H1 (cell line): ENCODE data around the gene SPINK1. TPM values are rescaled to one million over a fixed set of nuclear protein-coding genes. Genes with fewer than 3 reads are reported as not detected.
A peak's percentile ranks its signal among the peaks of the same experiment; 100 is the strongest.

Experiments used
- CTCF ChIA-PET: fragments of 300-600 bp; sonication (Branson Sonifier 250); formaldehyde crosslinking; loops from one replicate; lab custom pipeline; 2021; ENCODE audit not compliant: partially characterized antibody; lab: Charles Lee
- POLR2A ChIA-PET: fragments of 300-600 bp; sonication (Branson Sonifier 250); formaldehyde crosslinking; loops from one replicate; lab custom pipeline; 2021; ENCODE audit warnings: inconsistent platforms; ENCODE audit not compliant: partially characterized antibody; lab: Charles Lee
- DNase-seq, 2 experiments: peaks; one replicate each; pipeline versions ENCODE4 v3.0.0 to v3.0.0-alpha.2; 2010 to 2022; ENCODE audit warnings: low spot score in 2 of 2, low read depth in 1 of 2, mixed read lengths in 1 of 2
- FAIRE-seq: peaks from 2 replicates; lab custom pipeline; 2011; peaks lifted over from hg19 to GRCh38; lab: Jason Lieb, UNC
- H2AFZ ChIP-seq: 2 replicates; pipeline ENCODE4 v1.8.1; 2012; ENCODE audit warnings: low read length, inconsistent platforms
- H2AK5ac ChIP-seq: 2 replicates; pipeline ENCODE4 v1.6.1; 2013; ENCODE audit warnings: low read depth, low read length
- H2BK120ac ChIP-seq: replicated peaks from 2 replicates; pipeline ENCODE3; 2013; ENCODE audit warnings: low read depth, low read length, inconsistent platforms
- H2BK12ac ChIP-seq: 2 replicates; pipeline ENCODE4 v1.6.1; 2013; ENCODE audit warnings: low read depth, low read length
- H2BK15ac ChIP-seq: 2 replicates; pipeline ENCODE4 v1.6.1; 2013; ENCODE audit warnings: low read length
- H2BK20ac ChIP-seq: 2 replicates; pipeline ENCODE4 v1.6.1; 2013; ENCODE audit warnings: low read length
- H2BK5ac ChIP-seq: 2 replicates; pipeline ENCODE4 v1.6.1; 2013; ENCODE audit warnings: low read depth, low read length
- H3K14ac ChIP-seq: 2 replicates; pipeline ENCODE4 v1.6.1; 2013; ENCODE audit warnings: inconsistent platforms; ENCODE audit not compliant: insufficient read length
- H3K18ac ChIP-seq: 2 replicates; pipeline ENCODE4 v1.6.1; 2013; ENCODE audit warnings: low read length; ENCODE audit errors: extremely low read depth
- H3K23ac ChIP-seq: 2 replicates; pipeline ENCODE4 v1.6.1; 2013; ENCODE audit warnings: inconsistent platforms; ENCODE audit not compliant: insufficient read length
- H3K23me2 ChIP-seq: 2 replicates; pipeline ENCODE4 v1.6.1; 2013; ENCODE audit warnings: low read depth, low read length
- H3K27ac ChIP-seq: 2 replicates; pipeline ENCODE4 v1.6.1; 2011; ENCODE audit warnings: low read depth, low read length, inconsistent platforms
- H3K27me3 ChIP-seq, 4 experiments: replicated peaks in 1 of 4; 1 replicate in 1 of 4; 2 replicates in 3 of 4; pipeline versions ENCODE4 v1.6.1 to v1.8.1; 2011 to 2013; ENCODE audit warnings: low read length in 3 of 4, mild to moderate bottlenecking in 3 of 4, inconsistent platforms in 2 of 4, mixed read lengths in 2 of 4, moderate library complexity in 1 of 4; ENCODE audit not compliant: control insufficient read depth in 3 of 4, insufficient read depth in 3 of 4; ENCODE audit errors: extremely low read depth in 1 of 4
- H3K36me3 ChIP-seq, 4 experiments: 2 replicates each; pipeline versions ENCODE4 v1.6.1 to v1.8.1; 2011 to 2013; ENCODE audit warnings: mild to moderate bottlenecking in 4 of 4, low read length in 3 of 4, moderate library complexity in 2 of 4, control low read depth in 1 of 4, inconsistent platforms in 1 of 4; ENCODE audit not compliant: insufficient read depth in 4 of 4, control insufficient read depth in 2 of 4
- H3K4ac ChIP-seq: replicated peaks from 2 replicates; pipeline ENCODE3; 2013; ENCODE audit warnings: low read length, low read depth, mixed read lengths, inconsistent platforms; ENCODE audit not compliant: insufficient read length
- H3K4me1 ChIP-seq, 4 experiments: replicated peaks in 1 of 4; 1 replicate in 1 of 4; 2 replicates in 3 of 4; pipeline versions ENCODE4 v1.6.1 to v1.8.1; 2011 to 2013; ENCODE audit warnings: low read length in 3 of 4, inconsistent platforms in 2 of 4, mixed read lengths in 1 of 4; ENCODE audit not compliant: insufficient read depth in 4 of 4, control insufficient read depth in 3 of 4
- H3K4me2 ChIP-seq, 2 experiments: 2 replicates each; pipeline versions ENCODE4 v1.6.1 to v1.8.1; 2011 to 2013; ENCODE audit warnings: low read depth in 2 of 2, low read length in 2 of 2, control low read depth in 1 of 2, inconsistent platforms in 1 of 2, mild to moderate bottlenecking in 1 of 2; ENCODE audit not compliant: insufficient read depth in 1 of 2
- H3K4me3 ChIP-seq, 4 experiments: fragments of 200-600, 300-600 bp in 1 of 4; sonication (generic), shearing (Covaris generic), sonication (Bioruptor Twin) in 1 of 4; 2 replicates each; pipeline versions ENCODE4 v1.5.1 to v1.8.1; 2011 to 2016; ENCODE audit warnings: low read length in 4 of 4, low read depth in 3 of 4, control low read depth in 2 of 4, inconsistent platforms in 2 of 4, mild to moderate bottlenecking in 2 of 4, mixed read lengths in 1 of 4, moderate library complexity in 1 of 4; ENCODE audit not compliant: insufficient read depth in 2 of 4; ENCODE audit errors: extremely low read depth in 1 of 4
- H3K56ac ChIP-seq: replicated peaks from 2 replicates; pipeline ENCODE3; 2013; ENCODE audit warnings: low read depth, mild to moderate bottlenecking, mixed read lengths, low read length, inconsistent platforms; ENCODE audit not compliant: insufficient read length
- H3K79me1 ChIP-seq: 2 replicates; pipeline ENCODE4 v1.6.1; 2013; ENCODE audit warnings: low read depth, low read length, control low read depth
- H3K79me2 ChIP-seq, 2 experiments: 2 replicates each; pipeline versions ENCODE4 v1.6.1 to v1.8.1; 2012 to 2013; ENCODE audit warnings: low read length in 2 of 2, mild to moderate bottlenecking in 2 of 2, inconsistent platforms in 1 of 2; ENCODE audit not compliant: insufficient read depth in 2 of 2, control insufficient read depth in 1 of 2
- H3K9ac ChIP-seq, 4 experiments: replicated peaks in 1 of 4; 1 replicate in 1 of 4; 2 replicates in 3 of 4; pipeline versions ENCODE4 v1.6.1 to v1.8.1; 2011 to 2013; ENCODE audit warnings: low read depth in 3 of 4, low read length in 3 of 4, control low read depth in 2 of 4, mild to moderate bottlenecking in 2 of 4, moderate library complexity in 2 of 4, inconsistent platforms in 1 of 4; ENCODE audit errors: extremely low read depth in 1 of 4
- H3K9me3 ChIP-seq, 2 experiments: 2 replicates each; pipeline versions ENCODE4 v1.6.1 to v1.8.1; 2012 to 2013; ENCODE audit warnings: mild to moderate bottlenecking in 2 of 2, moderate library complexity in 2 of 2, control low read depth in 1 of 2, inconsistent platforms in 1 of 2, low read depth in 1 of 2, low read length in 1 of 2, mixed read lengths in 1 of 2; ENCODE audit not compliant: insufficient read depth in 2 of 2
- H4K20me1 ChIP-seq, 2 experiments: replicated peaks in 1 of 2; 2 replicates each; pipeline versions ENCODE3 to v1.8.1; 2011 to 2013; ENCODE audit warnings: inconsistent platforms in 2 of 2, low read length in 2 of 2, mild to moderate bottlenecking in 1 of 2; ENCODE audit not compliant: insufficient read depth in 2 of 2, control insufficient read depth in 1 of 2
- H4K5ac ChIP-seq: 2 replicates; pipeline ENCODE4 v1.6.1; 2013; ENCODE audit warnings: low read length, low read depth, mixed read lengths, inconsistent platforms; ENCODE audit not compliant: insufficient read length
- H4K8ac ChIP-seq: 2 replicates; pipeline ENCODE4 v1.8.0; 2013; ENCODE audit warnings: mild to moderate bottlenecking, moderate library complexity, low read length, inconsistent platforms; ENCODE audit not compliant: insufficient read depth; ENCODE audit errors: extremely low read depth
- H4K91ac ChIP-seq: replicated peaks from 2 replicates; pipeline ENCODE3; 2013; ENCODE audit warnings: low read length, mixed read lengths, inconsistent platforms; ENCODE audit not compliant: insufficient read length
- EGR1 ChIP-seq: IDR thresholded peaks from 2 replicates; pipeline ENCODE4 v1.6.1; 2011; ENCODE audit warnings: low read depth, low read length, borderline replicate concordance
- RNF2 ChIP-seq: fragments of 200-900, 300-1000 bp; sonication (generic); IDR thresholded peaks from 2 replicates; pipeline ENCODE4 v1.7.1; 2016; ENCODE audit warnings: borderline replicate concordance, low read depth, mild to moderate bottlenecking, antibody characterized with exemption, low read length; ENCODE audit not compliant: poor library complexity, severe bottlenecking; ENCODE audit errors: missing control alignments
- TBP ChIP-seq: IDR thresholded peaks from 2 replicates; pipeline ENCODE4 v1.6.1; 2011; ENCODE audit warnings: low read depth, low read length, improper control_type of control experiment
- WGBS, 2 experiments: shearing (Covaris generic) in 1 of 2; methylation state at CpG; one replicate each; pipeline versions ENCODE4 v1.1.6 to v1.1.7; 2013 to 2015; ENCODE audit warnings: low lambda C conversion rate in 2 of 2, mixed read lengths in 2 of 2, inconsistent platforms in 1 of 2, low coverage in 1 of 2, missing lambda C conversion rate in 1 of 2; ENCODE audit not compliant: insufficient replicate concordance in 2 of 2, insufficient coverage in 1 of 2, insufficient read length in 1 of 2; ENCODE audit errors: extremely low coverage in 1 of 2, missing lambda C conversion rate in 1 of 2; 5-methylcytosine and 5-hydroxymethylcytosine counted together
- polyA plus RNA-seq, 7 experiments: library from polyadenylated mRNA; depleted of rRNA in 3 of 7; stranded (reverse) in 5 of 7; unstranded in 2 of 7; fragments of >200 nt in 5 of 7; fragments of 200-250 nt in 2 of 7; gene quantifications; 1 replicate in 5 of 7; 2 replicates in 1 of 7; 4 replicates in 1 of 7; pipeline versions ENCODE4 v1.2.1 to v1.2.3, GENCODE V29; 2011 to 2013; ENCODE audit warnings: missing spikeins in 2 of 7, mixed read lengths in 2 of 7
- total RNA-seq: library from RNA; stranded (reverse); fragmentation: NEBNext Ultra II Directional; extraction: Animal tissue kit (Norgen Biotek cat#: 25700); gene quantifications from 2 replicates; pipeline ENCODE4 v1.2.1, GENCODE V29; 2021

The SPINK1 gene
- total and polyA plus RNA-seq, 2 of the 8 experiments (the other 6 are each of a cell fraction or from before 2014, with no cell fraction given), result 0.48 to 1.3 TPM

- peak in 1 of 2 experiments; percentile 9 for DNase-seq
- no peak overlapping the region for H2AK5ac ChIP-seq
- TF ChIP-seq EGR1, result no peak
- no peak for TF ChIP-seq RNF2
- no peak for TF ChIP-seq TBP
- TF ChIP-seq, all 59 proteins: peak for 0
- Histone ChIP-seq H3K4me2 (no peak overlapping the region), H3K36me3 (no peaks in the 10 kb centered on the region), H3K27ac (no peak overlapping the region), H3K9me3 (no peaks in the 10 kb centered on the region), H3K14ac (no peak overlapping the region), H2AFZ (peak overlapping the region; percentile 5; the same call in 1 of the 2 replicates), H4K8ac (no peak overlapping the region), H3K79me2 (no peaks in the 10 kb centered on the region), H3K23ac (no peak overlapping the region), H4K5ac (no peak overlapping the region), H3K9ac (no peak overlapping the region), H2BK15ac (no peak overlapping the region), H2BK20ac (no peak overlapping the region), H3K23me2 (no peaks in the 10 kb centered on the region; the same call in 1 of the 2 replicates), H3K56ac (no peak overlapping the region), H3K4ac (no peak overlapping the region), H2BK12ac (no peak overlapping the region), H3K18ac (no peak overlapping the region), H3K27me3 (no peaks in the 10 kb centered on the region), H2BK120ac (no peak overlapping the region), H2BK5ac (no peak overlapping the region), H3K4me3 (no peak overlapping the region), H3K4me1 (no peaks in the 10 kb centered on the region), H3K79me1 (no peaks in the 10 kb centered on the region), H4K91ac (no peak overlapping the region), H4K20me1 (no peaks in the 10 kb centered on the region)
- POLR2A ChIA-PET, result no interaction called here
- no peak for FAIRE-seq
- WGBS, 2 experiments, result 75% methylated on average over 5 of the region's 5 CpGs; no CpG with 5 or more reads in 1 of the 2 experiments
- CTCF ChIA-PET, result interaction anchor here (0.8 to 1.3 kb wide), 2 partner anchors 11 to 13 kb away, joined by 3 read pairs; no protein-coding TSS in a partner anchor
Observed at GRCh38 chr5:147809830-147810666, 21.4 kb downstream of the SPINK1 start.
